GM13977 (cell line): ENCODE measurements around the gene PPP1R14C.

Experiments used
- DNase-seq: peaks from one replicate; pipeline ENCODE4 v3.0.0; 2012; ENCODE audit warnings: low spot score
- CTCF ChIP-seq: IDR thresholded peaks from 2 replicates; pipeline ENCODE4 v1.5.1; 2012; ENCODE audit warnings: mild to moderate bottlenecking, control low read depth; ENCODE audit not compliant: insufficient read depth; ENCODE audit errors: extremely low read depth, missing control alignments
- in situ Hi-C: fragments of 300-500 bp; cut with MboI; formaldehyde crosslinking; loops from one replicate; pipeline ENCODE4 v1.12.0; 2022; ENCODE audit warnings: low sequenced_read_pairs, low pct_unique_long_range_greater_than_20kb, mixed read lengths, inconsistent platforms; ENCODE audit not compliant: unreplicated experiment

PPP1R14C gene

DNA sequence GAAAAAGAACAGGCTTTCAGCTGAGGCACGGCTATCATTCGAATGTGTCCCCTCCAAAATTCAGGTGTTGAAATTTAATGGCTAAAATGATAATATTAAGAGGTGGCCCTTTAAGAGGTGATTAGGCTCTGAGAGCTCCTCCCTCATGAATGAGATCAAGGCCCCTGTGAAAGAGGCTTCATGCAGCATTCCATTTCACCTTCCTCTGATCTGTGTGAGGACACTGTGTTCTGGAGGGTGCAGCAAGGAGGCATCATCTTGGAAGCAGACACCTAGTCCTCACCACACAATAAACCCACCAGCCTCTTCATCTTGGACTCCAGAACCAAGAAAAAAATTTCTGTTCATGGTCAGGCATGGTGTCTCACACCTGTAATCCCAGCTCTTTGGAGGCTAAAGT is 56.4 kb downstream of the PPP1R14C start:
- in situ Hi-C loops = no loop called here
- DNase-seq = no peak
- TF ChIP-seq CTCF = no peak

DNA sequence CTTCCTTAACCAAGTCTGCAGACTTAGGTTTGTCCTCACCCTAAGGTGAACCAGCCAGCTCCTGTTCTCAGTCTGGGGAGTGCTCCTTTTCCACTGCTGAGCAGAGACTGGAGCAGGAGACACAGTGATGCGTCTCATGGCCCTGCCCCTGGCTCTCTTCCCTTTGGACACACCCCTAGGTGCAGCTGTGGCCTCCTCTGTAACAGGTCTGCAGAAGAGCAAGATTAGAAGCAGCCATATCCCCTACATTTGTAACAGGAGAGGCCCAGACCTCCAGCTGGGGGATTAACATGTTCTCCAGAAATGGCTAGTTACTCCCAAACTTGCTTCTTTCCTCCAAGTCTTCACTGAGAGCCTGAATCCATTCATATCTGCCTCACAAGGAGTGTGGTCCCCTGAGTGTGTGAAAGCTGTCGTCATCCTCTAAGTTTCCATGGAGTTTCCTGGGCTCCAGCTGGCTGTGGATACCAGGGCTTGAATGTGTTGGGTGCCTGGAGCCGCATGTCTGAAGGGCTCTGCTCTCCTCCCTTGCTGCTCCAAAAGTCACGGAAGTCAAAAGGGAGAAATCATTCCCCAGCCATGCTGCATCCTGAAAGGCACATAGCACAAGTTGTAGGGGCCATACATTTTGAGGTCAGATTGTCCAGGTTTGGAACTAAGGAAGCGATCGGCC is 57.7 kb downstream of the PPP1R14C start:
- TF ChIP-seq CTCF = no peak
- in situ Hi-C loops = no loop called here
- DNase-seq = no peak

DNA sequence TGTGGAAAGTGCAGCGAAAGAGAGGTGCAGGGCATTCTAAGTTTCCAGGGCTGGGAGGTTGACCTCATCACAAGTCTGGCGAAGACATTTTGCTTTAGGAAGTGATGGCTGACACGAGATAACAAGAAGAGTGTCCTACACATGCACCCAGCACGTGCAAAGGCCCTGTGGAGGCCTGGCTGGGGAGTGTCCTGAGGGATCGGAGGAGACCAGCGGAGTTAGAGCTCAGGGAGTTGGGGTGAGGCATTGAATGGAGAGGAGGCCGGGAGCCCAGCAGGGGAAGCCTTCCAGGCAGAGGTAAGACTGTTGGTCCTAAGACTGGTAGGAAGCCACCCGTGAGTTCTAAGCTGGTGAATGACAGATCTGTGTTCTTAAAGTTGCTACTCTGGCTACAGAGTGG is 58.4 kb downstream of the PPP1R14C start:
- no peak for TF ChIP-seq CTCF
- in situ Hi-C loops = no loop called here
- no peak for DNase-seq

GRCh38 chr6:150201772-150202329 is 59.0 kb downstream of the PPP1R14C start:
- in situ Hi-C loops = no loop called here
- no peak for DNase-seq
- TF ChIP-seq CTCF = no peak

DNA sequence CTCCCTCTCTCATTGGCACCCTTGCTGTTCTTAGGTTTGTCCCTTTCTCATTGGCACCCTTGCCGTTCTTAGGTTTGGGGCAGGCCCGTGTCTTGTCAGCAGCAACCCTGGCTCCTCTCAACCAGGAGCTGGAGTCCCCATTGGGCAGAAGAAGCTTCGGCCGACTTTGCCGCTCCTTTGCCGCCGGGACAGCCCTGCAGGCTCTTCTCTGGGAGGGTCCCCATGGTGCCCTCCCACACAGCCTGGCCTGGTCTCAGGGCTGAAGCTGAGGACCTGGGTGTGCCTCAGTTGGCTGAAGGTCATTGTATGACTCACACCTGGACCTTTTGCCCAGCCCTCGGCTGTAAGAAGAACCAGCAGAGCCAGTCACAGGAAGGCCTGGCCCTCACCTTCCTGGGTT is 59.6 kb downstream of the PPP1R14C start:
- TF ChIP-seq CTCF = no peak
- DNase-seq = no peak
- in situ Hi-C loops = no loop called here

GRCh38 chr6:150202934-150203333 is 60.1 kb downstream of the PPP1R14C start:
- in situ Hi-C loops = no loop called here
- no peak for DNase-seq
- TF ChIP-seq CTCF = no peak
